Muscle of arm (tissue), 12 donors: Measurements from ENCODE around the gene ZNF592. TPM values are rescaled to one million over a fixed set of nuclear protein-coding genes. Genes with fewer than 3 reads are reported as not detected.

Experiments used
- DNase-seq: peaks from one replicate; pipeline ENCODE4 v3.0.0-alpha.2; 2013
- polyA plus RNA-seq, 12 donors: library from polyadenylated mRNA; unstranded; fragments of 120-200 nt; gene quantifications; one replicate each; pipeline ENCODE4 v1.2.1, GENCODE V29; 2013; ENCODE audit not compliant: insufficient read length in 12 of 12

The ZNF592 gene
- polyA plus RNA-seq, 12 donors: 19.5 to 29.1 (median 21.5) TPM; not detected in 1

- DNase-seq: no peak
Measured at GRCh38 chr15:84855136-84855535, 106.7 kb downstream of the ZNF592 start.

GRCh38 chr15:84855765-84856164 lies 107.4 kb downstream of the ZNF592 start:
- no peak for DNase-seq

Other genes starting within 250 kb of the ZNF592 start
- 10 to 100 TPM in 10 of 12 donors, not detected in 2; 10.5 to 15.0 (median 11.9) TPM for gene ZSCAN2, start 147.6 kb upstream of the ZNF592 start, polyA plus RNA-seq
- 10 to 100 TPM in 11 of 12 donors, not detected in 1; 14.2 to 29.9 (median 17.5) TPM for gene WDR73, start 94.3 kb upstream of the ZNF592 start, polyA plus RNA-seq
- 1 to 10 TPM in 8 of 12 donors, under 1 TPM in 2, not detected in 2; 0.67 to 1.5 (median 1.2) TPM for gene NMB, start 90.4 kb upstream of the ZNF592 start, polyA plus RNA-seq
- gene SEC11A, start 32.5 kb upstream of the ZNF592 start, polyA plus RNA-seq: 100 to 1,000 TPM in 11 of 12 donors, not detected in 1; 179 to 366 (median 321) TPM
- 10 to 100 TPM in 11 of 12 donors, not detected in 1; 27.2 to 99.9 (median 78.0) TPM for gene ALPK3, start 68.8 kb downstream of the ZNF592 start, polyA plus RNA-seq
- gene SLC28A1, start 136.1 kb downstream of the ZNF592 start, polyA plus RNA-seq: under 1 TPM in 10 of 12 donors, not detected in 2; 0.12 to 0.57 (median 0.24) TPM
- gene PDE8A, start 233.3 kb downstream of the ZNF592 start, polyA plus RNA-seq: 10 to 100 TPM in 11 of 12 donors, not detected in 1; 17.3 to 63.1 (median 32.4) TPM